ENCODE measurements around the gene HEMK1. TPM values are rescaled to one million over a fixed set of nuclear protein-coding genes. Genes with fewer than 3 reads are reported as not detected.

Gene HEMK1
- total RNA-seq, 1 donor from 2014 or later = 56.3 TPM

GRCh38 chr3:50630394-50630793 is 61.1 kb downstream of the HEMK1 start:
- intact Hi-C loops (cut with micrococcal nuclease) = no loop called here

GRCh38 chr3:50630877-50631276 is 61.6 kb downstream of the HEMK1 start:
- intact Hi-C loops (cut with micrococcal nuclease) = no loop called here

- intact Hi-C loops (cut with micrococcal nuclease) = no loop called here
These were observed 63.1 kb downstream of the HEMK1 start for GRCh38 chr3:50632450-50632849.

GRCh38 chr3:50633230-50633790 is 64.0 kb downstream of the HEMK1 start:
- intact Hi-C loops (cut with micrococcal nuclease) = no loop called here

- intact Hi-C loops (cut with micrococcal nuclease) = no loop called here
These were observed 65.7 kb downstream of the HEMK1 start for GRCh38 chr3:50635066-50635465.

- intact Hi-C loops (cut with micrococcal nuclease) = no loop called here
These were observed 67.7 kb downstream of the HEMK1 start for GRCh38 chr3:50637011-50637410.

GRCh38 chr3:50637945-50638344 is 68.6 kb downstream of the HEMK1 start:
- intact Hi-C loops (cut with micrococcal nuclease) = no loop called here

- intact Hi-C loops (cut with micrococcal nuclease) = no loop called here
These were observed 69.8 kb downstream of the HEMK1 start for GRCh38 chr3:50639055-50639494.

- intact Hi-C loops (cut with micrococcal nuclease) = no loop called here
These were observed 73.1 kb downstream of the HEMK1 start for GRCh38 chr3:50642382-50642781.

GRCh38 chr3:50644561-50644960 is 75.2 kb downstream of the HEMK1 start:
- intact Hi-C loops (cut with micrococcal nuclease) = no loop called here

GRCh38 chr3:50645378-50645777 is 76.1 kb downstream of the HEMK1 start:
- intact Hi-C loops (cut with micrococcal nuclease) = no loop called here

Other genes starting within 250 kb of the HEMK1 start
- 6.5 and 7.9 TPM in 2 replicates for gene HYAL2, start 246.8 kb upstream of the HEMK1 start, total RNA-seq
- 23.1 and 25.7 TPM in 2 replicates for gene TUSC2, start 241.3 kb upstream of the HEMK1 start, total RNA-seq
- 70.3 and 70.4 TPM in 2 replicates for gene RASSF1, start 228.7 kb upstream of the HEMK1 start, total RNA-seq
- 1.2 and 1.6 TPM in 2 replicates for gene ZMYND10, start 223.8 kb upstream of the HEMK1 start, total RNA-seq
- 42.3 and 51.8 TPM in 2 replicates for gene NPRL2, start 218.7 kb upstream of the HEMK1 start, total RNA-seq
- 44.4 and 45.6 TPM in 2 replicates for gene CYB561D2, start 218.7 kb upstream of the HEMK1 start, total RNA-seq
- 23.1 and 23.3 TPM in 2 replicates for gene TMEM115, start 210.0 kb upstream of the HEMK1 start, total RNA-seq
- 1.7 and 1.8 TPM in 2 replicates for gene CACNA2D2, start 65.9 kb upstream of the HEMK1 start, total RNA-seq
- gene C3orf18, start 1.8 kb upstream of the HEMK1 start, total RNA-seq = 52.9 and 54.2 TPM in 2 replicates
- 479 and 481 TPM in 2 replicates for gene CISH, start 42.3 kb downstream of the HEMK1 start, total RNA-seq
- gene MAPKAPK3, start 47.6 kb downstream of the HEMK1 start, total RNA-seq = 178 and 183 TPM in 2 replicates
- 1.5 and 1.6 TPM in 2 replicates for gene DOCK3, start 105.4 kb downstream of the HEMK1 start, total RNA-seq

All from T-helper 1 cell treated with Interleukin-12 subunit alpha and Interleukin-12 subunit beta and Interleukin-4 antibody, amounts not matched to agents 30 ng/mL and 1 ng/mL, for 36 hours (primary cell).